ENCODE data around the gene HVCN1. TPM values are rescaled to one million over a fixed set of nuclear protein-coding genes. Genes with fewer than 3 reads are reported as not detected.

The HVCN1 gene
- polyA plus RNA-seq, 10 donors: 4.0 to 7.1 (median 5.0) TPM

DNA sequence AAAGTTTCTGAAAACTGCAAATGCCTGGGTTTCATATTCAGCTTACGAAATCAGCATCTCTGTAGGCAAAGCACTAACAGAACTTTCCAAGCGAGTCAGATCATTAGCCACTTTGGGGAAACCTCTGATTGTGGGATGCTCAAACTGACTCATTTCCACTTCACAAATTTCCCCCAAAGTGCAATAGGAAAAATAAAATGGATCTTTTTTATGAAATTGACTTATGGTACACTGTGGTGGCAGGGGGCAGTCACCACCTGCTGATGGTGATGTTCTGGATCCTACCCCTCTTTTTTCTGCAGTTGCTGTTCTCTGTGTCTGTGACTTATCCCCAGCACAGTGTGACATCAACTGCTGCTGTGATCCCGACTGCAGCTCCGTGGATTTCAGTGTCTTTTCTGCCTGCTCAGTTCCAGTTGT lies 69.4 kb downstream of the HVCN1 start:
- no peak for DNase-seq

DNA sequence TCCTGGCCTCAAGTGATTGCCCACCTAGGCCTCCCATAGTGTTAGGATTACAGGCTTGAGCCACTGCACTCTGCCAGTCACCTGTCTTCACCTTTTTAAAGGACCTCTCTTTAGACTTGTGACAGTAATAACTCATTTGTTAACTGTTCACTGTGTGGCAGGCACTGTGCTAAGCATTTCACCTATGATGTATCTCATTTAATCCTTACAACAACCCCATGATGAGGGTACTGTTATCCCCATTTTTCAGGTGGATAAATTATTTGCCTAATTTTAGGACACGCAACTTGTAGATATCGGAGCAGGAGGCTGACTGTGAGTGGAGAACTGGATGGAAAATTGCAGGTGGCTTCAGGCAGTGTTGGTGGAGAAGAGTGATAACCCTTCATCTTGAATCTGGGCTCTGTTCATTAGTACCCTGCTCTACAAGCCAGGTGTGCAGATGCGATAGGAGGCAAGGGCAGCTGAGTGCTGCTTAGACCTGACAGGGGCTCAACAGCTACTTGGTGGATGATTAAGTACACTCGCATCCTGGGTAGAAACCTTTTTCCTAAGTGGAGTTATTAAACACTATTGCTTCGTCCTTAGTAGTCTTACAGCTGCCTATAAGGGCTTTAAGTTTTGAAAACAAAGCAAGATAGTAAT lies 72.3 kb downstream of the HVCN1 start:
- no peak for DNase-seq

DNA sequence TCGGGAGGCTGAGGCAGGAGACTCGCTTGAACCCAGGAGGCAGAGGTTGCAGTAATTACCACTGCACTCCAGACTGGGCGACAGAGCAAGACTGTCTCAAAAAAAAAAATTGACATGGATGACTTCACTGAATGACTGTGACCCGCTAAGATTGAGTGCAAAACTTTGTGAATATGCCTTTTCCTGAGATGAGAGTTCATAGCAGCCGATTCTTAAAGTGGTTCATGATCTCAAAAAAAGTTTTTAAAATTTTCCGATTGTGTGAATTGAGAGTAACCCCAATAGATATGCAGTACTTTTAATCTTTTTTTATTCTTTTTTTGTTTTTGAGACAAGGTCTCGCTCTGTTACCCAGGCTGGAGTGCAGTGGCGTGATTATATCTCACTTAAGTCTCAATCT lies 73.7 kb downstream of the HVCN1 start:
- no peak for DNase-seq

DNA sequence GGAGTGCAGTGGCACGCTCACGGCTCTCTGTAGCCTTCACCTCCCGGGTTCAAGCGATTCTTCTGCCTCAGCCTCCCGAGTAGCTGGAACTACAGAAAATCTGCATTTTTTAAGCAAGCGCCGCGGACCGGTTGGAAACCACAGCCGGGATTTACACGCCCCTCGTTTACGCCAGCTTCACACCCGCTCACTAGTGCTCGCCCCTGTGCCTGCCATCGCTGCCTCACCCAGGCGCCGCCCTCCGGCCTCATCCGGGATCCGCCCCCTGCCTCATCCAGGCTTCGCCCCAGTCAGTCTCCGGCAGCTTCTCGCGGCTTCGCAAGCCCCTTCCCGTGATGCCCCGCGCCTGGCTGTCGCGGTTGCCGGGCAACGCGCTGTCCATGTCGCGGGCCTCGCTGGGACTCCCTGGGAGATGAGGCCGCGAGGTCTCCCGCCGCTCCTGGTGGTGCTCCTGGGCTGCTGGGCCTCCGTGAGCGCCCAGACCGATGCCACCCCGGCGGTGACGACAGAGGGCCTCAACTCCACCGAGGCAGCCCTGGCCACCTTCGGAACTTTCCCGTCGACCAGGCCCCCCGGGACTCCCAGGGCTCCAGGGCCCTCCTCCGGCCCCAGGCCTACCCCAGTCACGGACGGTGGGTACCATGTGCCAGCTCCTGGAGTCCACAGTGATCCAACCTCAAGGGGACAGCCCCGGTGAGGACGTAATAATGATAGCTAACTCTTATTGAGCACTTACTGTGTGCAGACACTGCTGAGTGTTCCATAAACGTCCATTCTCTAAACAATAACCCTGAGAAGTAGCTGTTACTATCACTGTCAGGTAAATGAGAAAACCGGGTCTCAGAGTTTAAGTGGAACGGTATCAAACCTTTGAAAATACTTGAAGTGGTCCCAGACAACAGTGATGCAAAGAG lies 74.9 kb downstream of the HVCN1 start, which contains the start of gene TCTN1:
TCTN1 (plus strand) TSS at position 359 of the 914 bp plus-strand sequence; CDS start at position 413, 54 bp downstream.
- peak; percentile 92 to 98 (median 94) for DNase-seq

DNA sequence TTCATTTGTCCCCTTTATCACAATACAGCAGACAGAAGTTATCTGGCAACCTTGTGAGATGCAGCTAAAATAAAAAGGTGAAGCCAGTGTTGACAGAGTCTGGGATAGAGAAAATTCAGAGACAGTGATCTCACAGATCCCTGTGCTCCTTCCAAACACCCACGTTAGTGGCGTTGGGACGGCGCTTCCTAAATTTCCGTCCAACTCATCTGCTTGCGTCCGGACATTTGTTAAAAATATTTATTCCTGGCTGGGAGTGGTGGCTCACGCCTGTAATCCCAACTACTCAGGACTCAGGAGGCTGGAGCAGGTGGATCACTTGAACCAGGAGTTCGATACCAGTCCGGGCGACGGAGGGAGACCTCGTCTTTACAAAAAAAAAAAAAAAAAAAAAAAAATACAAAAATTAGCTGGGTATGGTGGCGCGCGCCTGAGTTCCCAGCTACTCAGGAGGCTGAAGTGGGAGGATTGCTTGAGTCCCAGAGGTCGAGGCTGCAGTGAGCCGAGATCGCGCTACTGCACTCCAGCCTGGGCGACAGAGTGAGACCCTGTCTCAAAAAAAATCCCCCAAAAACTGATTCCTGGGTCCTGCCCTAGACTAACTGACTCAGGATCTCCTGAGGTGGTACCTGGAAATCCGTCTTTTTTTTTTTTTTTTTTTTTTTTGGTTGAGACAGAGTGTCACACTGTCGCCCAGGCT lies 75.7 kb downstream of the HVCN1 start:
- peak in 1 of 3 donors; percentile 25 for DNase-seq

DNA sequence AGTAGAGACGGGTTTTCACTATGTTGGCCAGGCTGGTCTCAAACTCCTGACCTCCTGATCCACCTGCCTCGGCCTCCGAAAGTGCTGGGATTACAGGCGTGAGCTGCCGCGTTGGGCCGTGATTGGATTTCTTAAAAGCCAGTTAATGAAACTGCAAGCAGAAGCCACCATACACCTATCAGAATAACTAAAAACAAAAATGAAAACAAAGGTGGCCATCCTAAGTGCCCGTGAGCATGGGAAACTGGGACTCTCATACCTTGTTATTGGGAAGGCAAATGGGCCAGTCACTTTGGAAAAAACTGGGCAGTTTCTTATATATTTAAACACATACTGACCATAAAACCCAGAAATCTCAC lies 82.7 kb downstream of the HVCN1 start:
- DNase-seq: no peak

DNA sequence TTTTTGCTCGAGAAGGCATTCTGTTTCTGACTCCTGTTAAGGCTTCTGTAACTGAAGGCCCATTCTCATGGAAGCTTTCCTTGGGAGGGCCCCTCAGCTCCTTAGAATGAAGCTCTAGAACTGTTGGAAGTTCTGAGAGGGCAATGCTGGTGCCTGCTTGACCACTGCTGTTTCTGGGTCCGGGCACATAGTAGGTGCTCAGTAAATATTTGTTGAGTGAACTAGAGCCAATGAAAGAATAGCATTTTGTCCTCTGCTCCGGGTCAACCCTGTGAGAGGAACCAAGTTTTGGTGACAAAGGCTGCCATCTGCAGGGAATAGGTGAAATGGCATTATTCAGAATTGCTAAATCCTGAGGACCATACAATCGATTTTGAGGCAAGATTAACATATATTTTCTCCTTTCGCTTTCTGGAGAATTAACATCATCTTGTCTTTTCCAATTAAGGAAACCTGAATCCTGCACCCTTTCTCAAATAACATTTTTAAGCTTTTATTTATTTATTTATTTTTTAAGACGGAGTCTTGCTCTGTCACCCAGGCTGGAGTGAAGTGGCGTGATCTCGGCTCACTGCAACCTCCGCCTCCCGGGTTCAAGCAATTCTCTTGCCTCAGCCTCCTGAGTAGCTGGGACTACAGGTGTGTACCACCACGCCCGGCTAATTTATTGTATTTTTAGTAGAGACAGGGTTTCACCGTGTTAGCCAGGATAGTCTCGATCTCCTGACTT lies 86.7 kb downstream of the HVCN1 start:
- DNase-seq: peak in 2 of 3 donors; percentile 36 to 67

DNA sequence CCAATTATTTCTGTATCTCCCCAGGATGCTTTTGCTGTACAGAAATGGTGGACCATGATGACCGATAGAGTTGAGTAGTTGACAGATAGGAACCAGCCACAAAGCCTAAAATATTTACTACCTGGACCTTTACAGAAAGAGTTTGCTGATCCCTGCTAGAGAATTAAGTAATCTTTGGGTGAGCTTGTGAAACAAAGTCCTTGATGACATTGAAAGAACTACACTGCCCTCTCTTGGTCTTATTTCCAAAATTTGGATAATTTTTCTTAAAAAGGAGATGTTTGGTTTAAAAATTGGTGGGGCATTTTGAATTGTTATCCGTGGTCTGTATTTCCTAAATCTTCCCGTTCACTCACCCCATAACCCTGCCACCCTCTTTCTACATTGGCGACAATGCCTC lies 88.7 kb downstream of the HVCN1 start:
- peak in 2 of 3 donors; percentile 44 to 68 for DNase-seq

DNA sequence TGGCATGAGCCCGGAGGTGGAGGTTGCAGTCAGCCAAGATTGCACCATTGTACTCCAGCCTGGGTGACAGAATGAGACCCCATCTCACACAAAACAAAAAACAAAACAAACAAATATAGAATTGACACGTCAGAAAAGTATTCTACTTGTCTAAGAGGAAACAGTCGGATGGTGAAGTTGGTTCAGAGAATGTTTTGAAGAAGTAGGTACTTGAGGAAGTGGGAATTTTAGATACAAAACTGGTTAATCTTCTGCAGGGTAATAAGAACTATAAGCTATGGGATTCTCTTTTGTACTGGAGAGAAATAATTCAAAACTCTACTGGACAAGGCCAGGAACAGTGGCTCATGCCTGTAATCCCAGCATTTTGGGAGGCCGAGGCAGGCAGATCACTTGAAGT lies 89.6 kb downstream of the HVCN1 start:
- DNase-seq: no peak

Other genes with a start within 250 kb of the HVCN1 start
- gene ARPC3, start 238.8 kb downstream of the HVCN1 start, polyA plus RNA-seq (ENCODE audit: insufficient read length in 10 of 10): 100 to 1,000 TPM; 126 to 172 (median 132) TPM
- gene GPN3, start 220.9 kb downstream of the HVCN1 start, polyA plus RNA-seq (ENCODE audit: insufficient read length in 10 of 10): 10 to 100 TPM; 20.6 to 27.6 (median 23.8) TPM
- 10 to 100 TPM; 14.3 to 23.3 (median 16.5) TPM for gene FAM216A, start 220.3 kb downstream of the HVCN1 start, polyA plus RNA-seq (ENCODE audit: insufficient read length in 10 of 10)
- 100 to 1,000 TPM; 118 to 166 (median 134) TPM for gene VPS29, start 187.0 kb downstream of the HVCN1 start, polyA plus RNA-seq (ENCODE audit: insufficient read length in 10 of 10)
- gene RAD9B, start 186.8 kb downstream of the HVCN1 start, polyA plus RNA-seq (ENCODE audit: insufficient read length in 10 of 10): 1 to 10 TPM; 2.0 to 6.3 (median 3.3) TPM
- gene PPTC7, start 105.8 kb downstream of the HVCN1 start, polyA plus RNA-seq (ENCODE audit: insufficient read length in 10 of 10): 10 to 100 TPM in 9 of 10 donors, 1 to 10 TPM in 1; 9.6 to 15.0 (median 12.1) TPM
- 10 to 100 TPM; 15.6 to 32.4 (median 19.9) TPM for gene TCTN1, start 75.0 kb downstream of the HVCN1 start, polyA plus RNA-seq (ENCODE audit: insufficient read length in 10 of 10)
- gene PPP1CC, start 53.8 kb upstream of the HVCN1 start, polyA plus RNA-seq (ENCODE audit: insufficient read length in 10 of 10): 100 to 1,000 TPM; 107 to 147 (median 130) TPM
- gene CCDC63, start 157.9 kb upstream of the HVCN1 start, polyA plus RNA-seq (ENCODE audit: insufficient read length in 10 of 10): under 1 TPM in 4 of 10 donors, not detected in 6; 0.13 to 0.18 (median 0.16) TPM
- 1,000 to 10,000 TPM in 6 of 10 donors, 100 to 1,000 TPM in 4; 224 to 2,054 (median 1,121) TPM for gene MYL2, start 231.5 kb upstream of the HVCN1 start, polyA plus RNA-seq (ENCODE audit: insufficient read length in 10 of 10)

Data from muscle of back (tissue), 11 donors.